NCI-H1694 (cell line): ENCODE data around the gene ELF3.
"Not testable (repeated sequence)": the region's sequence is repeated elsewhere in the genome, so short reads cannot be mapped to it uniquely, and the experiment has no call there.

ENCODE experiments used
- DNase-seq: peaks from one replicate; lab custom pipeline; 2025; lab: John Stamatoyannopoulos, UW

ELF3 gene

GRCh38 chr1:202010180-202011015, at the start of gene ELF3:
ELF3 (plus strand) TSS chr1:202010587; CDS start chr1:202011137, 550 bp downstream.
- DNase-seq, result no peak

GRCh38 chr1:201962382-201962781, 48.0 kb upstream of the ELF3 start:
- not testable (repeated sequence) for DNase-seq

DNA sequence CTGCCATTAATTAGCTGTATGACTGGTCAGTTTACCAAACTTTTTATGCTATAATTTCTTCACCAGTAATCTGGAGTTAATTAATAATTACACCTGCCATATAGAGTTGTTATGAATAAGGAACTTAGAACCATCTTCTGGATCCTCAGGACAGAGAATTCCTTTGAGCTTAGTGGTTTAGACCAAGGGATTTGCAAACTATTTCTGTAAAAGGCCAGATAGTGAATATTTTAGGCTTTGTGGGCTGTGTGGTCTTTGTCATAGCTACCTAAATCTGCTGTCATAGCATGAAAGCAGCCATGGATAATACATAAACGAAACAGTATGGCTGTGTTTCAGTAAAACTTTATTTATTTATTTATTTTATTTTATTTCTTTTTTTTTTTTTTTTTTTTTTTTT, 46.1 kb upstream of the ELF3 start:
- DNase-seq, result no peak

- DNase-seq, result no peak
Measured at GRCh38 chr1:201966171-201966570, 44.2 kb upstream of the ELF3 start.

- no peak for DNase-seq
Measured at GRCh38 chr1:201968202-201968925, 42.0 kb upstream of the ELF3 start.

DNA sequence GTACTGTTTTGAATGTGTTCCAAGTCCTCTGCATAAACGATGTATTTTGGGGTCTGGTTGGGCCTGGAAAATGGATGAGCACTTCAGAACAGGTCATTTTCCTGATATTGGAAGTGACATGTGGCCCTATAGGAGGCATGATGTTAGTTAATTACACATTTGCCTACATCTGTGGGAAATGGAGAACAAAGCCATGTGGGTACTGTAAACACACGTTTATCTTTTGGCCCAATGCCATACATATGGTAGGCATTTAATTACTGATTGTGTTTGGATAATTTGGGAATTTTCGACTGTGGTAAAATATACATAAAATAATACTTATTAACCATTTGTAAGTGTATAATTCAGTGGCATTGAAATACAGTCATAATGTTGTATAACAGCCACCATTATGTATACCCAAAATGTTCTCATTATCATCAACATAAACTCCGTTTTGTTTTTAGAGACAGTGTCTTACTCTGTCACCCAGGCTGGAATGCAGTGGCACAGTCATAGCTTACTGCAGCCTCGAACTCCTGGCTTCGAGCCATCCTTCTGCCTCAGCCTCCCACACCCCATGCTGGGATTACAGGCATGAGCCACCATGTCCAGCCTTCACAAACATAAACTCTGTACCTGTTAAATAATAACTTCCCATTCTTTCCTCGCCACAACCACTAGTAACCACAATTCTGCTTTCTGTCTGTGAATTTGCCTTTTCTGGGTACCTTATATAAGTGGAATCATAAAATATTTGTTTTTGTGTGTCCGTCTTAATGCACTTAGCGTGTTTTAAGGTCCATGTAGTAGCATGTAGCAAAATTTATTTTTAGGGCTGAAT, 39.8 kb upstream of the ELF3 start:
- peak; percentile 23 for DNase-seq

- DNase-seq, result no peak
Measured at GRCh38 chr1:201982082-201982622, 28.2 kb upstream of the ELF3 start.

GRCh38 chr1:201982623-201983379, 27.6 kb upstream of the ELF3 start, which contains the start of gene RNPEP:
RNPEP (plus strand) TSS chr1:201982648; CDS start chr1:201982667, 19 bp downstream.
- no peak for DNase-seq

DNA sequence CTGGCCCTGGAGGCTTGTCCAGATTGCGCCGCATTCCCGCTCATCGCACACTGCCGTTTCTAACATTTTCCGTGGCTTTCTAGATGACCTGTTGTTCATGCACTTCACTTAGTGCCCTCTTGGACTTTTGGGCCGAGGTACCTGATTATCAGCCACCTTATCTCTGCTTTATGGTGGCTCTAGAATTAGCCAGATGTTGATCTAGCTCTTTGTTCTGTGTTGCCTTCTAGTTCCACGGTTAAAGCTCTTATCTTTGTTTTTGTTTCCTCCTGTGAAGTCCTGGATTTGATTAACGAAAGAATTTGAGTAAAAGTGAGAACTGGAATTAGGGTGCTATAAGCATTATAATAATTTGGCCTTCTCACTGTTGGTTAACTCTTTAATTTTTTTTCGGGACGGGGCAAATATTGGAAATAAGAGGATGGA, 27.0 kb upstream of the ELF3 start:
- no peak for DNase-seq

DNA sequence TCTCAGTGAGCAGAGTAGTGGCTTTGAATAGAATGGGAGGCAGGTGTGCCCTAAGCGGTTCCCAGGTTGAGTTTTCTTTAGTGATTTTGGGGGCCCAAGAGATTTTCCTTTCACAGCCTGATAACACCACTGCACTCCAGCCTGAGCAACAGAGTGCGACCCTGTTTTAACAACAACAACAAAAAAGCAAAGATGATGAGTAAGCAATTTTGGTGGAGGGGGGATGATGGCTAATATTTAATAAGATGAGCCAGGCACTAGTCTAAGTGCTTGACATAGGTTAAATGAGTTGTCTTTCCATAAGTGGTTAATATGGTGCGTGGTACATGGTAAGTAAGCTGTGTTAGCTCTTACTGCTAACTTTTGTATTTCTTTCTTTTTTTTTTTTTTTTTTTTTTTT, 25.9 kb upstream of the ELF3 start:
- no peak for DNase-seq

- DNase-seq, result no peak
Measured at GRCh38 chr1:201985355-201985754, 25.0 kb upstream of the ELF3 start.

GRCh38 chr1:201988601-201989000, 21.8 kb upstream of the ELF3 start:
- no peak for DNase-seq

- no peak for DNase-seq
Measured at GRCh38 chr1:201989354-201990128, 20.8 kb upstream of the ELF3 start.

- DNase-seq, result no peak
Measured at GRCh38 chr1:201990427-201990826, 20.0 kb upstream of the ELF3 start.

DNA sequence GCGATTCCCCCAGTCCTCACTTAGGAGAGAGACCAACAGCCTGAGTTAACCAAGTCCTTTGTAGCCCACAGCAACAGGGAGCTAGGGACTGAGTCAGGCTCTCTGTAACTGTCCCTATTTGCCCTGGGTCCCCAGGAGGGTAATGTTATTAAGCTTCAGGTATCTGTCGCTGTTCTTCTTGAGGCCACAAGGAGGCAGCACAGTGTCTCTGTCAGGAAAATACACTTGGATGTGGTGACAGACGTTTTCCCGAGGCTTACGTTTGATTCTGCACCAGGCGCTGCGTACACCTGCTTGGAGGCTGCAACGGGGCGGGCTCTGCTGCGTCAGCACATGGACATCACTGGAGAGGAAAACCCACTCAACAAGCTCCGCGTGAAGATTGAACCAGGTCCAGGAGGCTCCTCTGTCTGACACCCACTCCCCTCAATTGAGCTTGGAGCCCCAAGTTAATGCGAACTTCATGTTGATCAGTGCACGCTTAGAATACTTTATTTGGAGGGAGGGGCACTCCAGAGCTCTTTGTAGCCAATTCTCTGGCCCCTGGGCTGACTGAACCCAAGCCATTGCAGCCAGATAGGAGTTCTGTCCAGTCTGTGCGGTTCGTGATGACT, 10.7 kb upstream of the ELF3 start:
- peak; percentile 64 for DNase-seq

GRCh38 chr1:202002507-202002906, 7.9 kb upstream of the ELF3 start:
- DNase-seq, result no peak

- no peak for DNase-seq
Measured at GRCh38 chr1:202004711-202005110, 5.7 kb upstream of the ELF3 start.

- no peak for DNase-seq
Measured at GRCh38 chr1:202005958-202006357, 4.4 kb upstream of the ELF3 start.

DNA sequence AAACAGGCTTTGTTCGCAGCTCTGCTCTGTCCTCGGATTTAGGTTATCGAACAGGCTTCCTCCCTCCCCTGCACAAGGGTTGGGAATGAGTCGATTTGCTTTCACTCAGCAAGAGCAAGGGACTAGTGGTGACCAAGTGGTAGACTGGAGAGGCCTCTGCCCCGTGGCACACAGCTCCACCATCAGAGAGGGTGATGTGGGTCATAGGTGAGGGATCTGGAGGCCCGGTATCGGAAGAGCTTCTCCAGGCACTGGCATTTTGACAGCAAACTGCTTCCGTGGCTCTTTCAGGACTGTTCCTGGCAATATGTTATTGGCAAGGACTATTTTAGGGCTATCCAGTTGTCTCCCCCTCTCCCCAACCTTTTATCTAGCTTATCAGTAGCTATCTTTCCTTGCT, 3.1 kb upstream of the ELF3 start:
- DNase-seq, result no peak
